ENCODE results near the gene PTDSS2. TPM values are rescaled to one million over a fixed set of nuclear protein-coding genes. Genes with fewer than 3 reads are reported as not detected.

Gene PTDSS2
- total and polyA plus RNA-seq, 2 of the 13 experiments (the other 11 are each of a cell fraction or from before 2014, with no cell fraction given): 21.7 to 26.4 TPM

- TF ChIP-seq ZNF597 (CRISPR knock-in tag; IDR thresholded peaks at IDR 0.05): no peak
- no peak for TF ChIP-seq ZNF33A (CRISPR knock-in tag; IDR thresholded peaks at IDR 0.05; ENCODE audit: borderline replicate concordance)
- no peak for TF ChIP-seq ZKSCAN1 (IDR thresholded peaks at IDR 0.05; ENCODE audit: low read length)
- no peak for TF ChIP-seq ZSCAN25 (CRISPR knock-in tag; IDR thresholded peaks at IDR 0.05)
- TF ChIP-seq ZSCAN22 (CRISPR knock-in tag; IDR thresholded peaks at IDR 0.05): no peak
- TF ChIP-seq RELA (CRISPR knock-in tag; IDR thresholded peaks at IDR 0.05): no peak
- TF ChIP-seq USF2 (IDR thresholded peaks at IDR 0.05; ENCODE audit: low read depth, low read length): no peak
- TF ChIP-seq USF2 (CRISPR knock-in tag; IDR thresholded peaks at IDR 0.05; ENCODE audit: borderline replicate concordance): no peak
- TF ChIP-seq NCOA1 (CRISPR knock-in tag; IDR thresholded peaks at IDR 0.05): no peak
- TF ChIP-seq DNMT1 (CRISPR knock-in tag; IDR thresholded peaks at IDR 0.05): no peak
- TF ChIP-seq ZNF512B (CRISPR knock-in tag; IDR thresholded peaks at IDR 0.05; ENCODE audit: borderline replicate concordance): no peak
- no peak for TF ChIP-seq FUBP1 (CRISPR knock-in tag; IDR thresholded peaks at IDR 0.05; ENCODE audit: borderline replicate concordance)
- no peak for TF ChIP-seq ZNF773 (CRISPR knock-in tag; IDR thresholded peaks at IDR 0.05; ENCODE audit: borderline replicate concordance)
- TF ChIP-seq PATZ1 (CRISPR knock-in tag; IDR thresholded peaks at IDR 0.05): 0 out of 2 replicates have a peak, but pooled peaks have one; percentile 48
- TF ChIP-seq NPAS2 (CRISPR knock-in tag; IDR thresholded peaks at IDR 0.05; ENCODE audit: borderline replicate concordance): no peak
- no peak for TF ChIP-seq ZNF740 (CRISPR knock-in tag; IDR thresholded peaks at IDR 0.05)
- TF ChIP-seq ZNF207 (IDR thresholded peaks at IDR 0.05; ENCODE audit: borderline replicate concordance): no peak
- TF ChIP-seq XRCC5 (optimal IDR thresholded peaks at IDR 0.05; ENCODE audit: low read length): peak; percentile 66
- TF ChIP-seq NCOA2 (CRISPR knock-in tag; IDR thresholded peaks at IDR 0.05): no peak
These were observed 70.5 kb downstream of the PTDSS2 start (continued) for GRCh38 chr11:520428-521176.
